ENCODE results near the gene ICAM5. TPM values are rescaled to one million over a fixed set of nuclear protein-coding genes. Genes with fewer than 3 reads are reported as not detected.
A peak's percentile ranks its signal among the peaks of the same experiment; 100 is the strongest.

Gene ICAM5
- total RNA-seq, 2 experiments from 2014 or later = 0.72 to 0.81 TPM

GRCh38 chr19:10317857-10318462, 28.2 kb downstream of the ICAM5 start:
- intact Hi-C loops (cut with micrococcal nuclease) = loop anchor here (2.0 kb wide), 2 partner anchors 15 to 47 kb away; partner anchors contain the start of genes ICAM1 and RAVER1
- Mint-ChIP-seq H3K27me3 (ENCODE audit: low read depth) (no peaks in the 10 kb centered on the region), H3K4me1 (ENCODE audit: low read depth) (peaks cover 18% of the 10 kb centered on the region), H3K27ac (no peak overlapping the region), H3K4me3 (no peak overlapping the region), H3K9me3 (no peaks in the 10 kb centered on the region), H3K36me3 (ENCODE audit: low read depth) (peaks cover 23% of the 10 kb centered on the region)
- CTCF ChIA-PET = interaction anchor here (0.6 kb wide), 1 partner anchor 59 kb away, joined by 3 read pairs; no protein-coding TSS in a partner anchor
- no peak for DNase-seq

GRCh38 chr19:10318807-10319682, 29.3 kb downstream of the ICAM5 start:
- no peak for DNase-seq
- peaks cover 20% of the 10 kb centered on the region for H3K36me3 Mint-ChIP-seq (ENCODE audit: low read depth)
- H3K4me3 Mint-ChIP-seq = no peak overlapping the region
- H3K4me1 Mint-ChIP-seq (ENCODE audit: low read depth) = peaks cover 18% of the 10 kb centered on the region
- intact Hi-C loops (cut with micrococcal nuclease) = no loop called here
- H3K9me3 Mint-ChIP-seq = no peaks in the 10 kb centered on the region
- no peaks in the 10 kb centered on the region for H3K27me3 Mint-ChIP-seq (ENCODE audit: low read depth)
- no peak overlapping the region for H3K27ac Mint-ChIP-seq
- CTCF ChIA-PET = interaction anchor here (0.6 to 0.8 kb wide), 2 partner anchors 17 to 39 kb away, joined by 3 to 4 read pairs; no protein-coding TSS in a partner anchor

GRCh38 chr19:10320602-10321416, 31.1 kb downstream of the ICAM5 start:
- Mint-ChIP-seq H3K4me3 (no peak overlapping the region), H3K27ac (no peak overlapping the region), H3K9me3 (no peaks in the 10 kb centered on the region), H3K36me3 (ENCODE audit: low read depth) (peaks cover 20% of the 10 kb centered on the region), H3K27me3 (ENCODE audit: low read depth) (no peaks in the 10 kb centered on the region), H3K4me1 (ENCODE audit: low read depth) (peaks cover 6% of the 10 kb centered on the region)
- intact Hi-C loops (cut with micrococcal nuclease) = no loop called here
- DNase-seq = no peak
- CTCF ChIA-PET = interaction anchor here (0.5 to 0.6 kb wide), 2 partner anchors 46 to 120 kb away, joined by 3 read pairs; no protein-coding TSS in a partner anchor

GRCh38 chr19:10321417-10321797, 31.7 kb downstream of the ICAM5 start:
- Mint-ChIP-seq H3K36me3 (ENCODE audit: low read depth) (peaks cover 15% of the 10 kb centered on the region), H3K4me1 (ENCODE audit: low read depth) (no peaks in the 10 kb centered on the region), H3K4me3 (no peak overlapping the region), H3K27me3 (ENCODE audit: low read depth) (no peaks in the 10 kb centered on the region), H3K27ac (no peak overlapping the region), H3K9me3 (no peaks in the 10 kb centered on the region)
- DNase-seq = no peak
- CTCF ChIA-PET = no interaction called here
- intact Hi-C loops (cut with micrococcal nuclease) = no loop called here

- H3K27ac Mint-ChIP-seq = peak overlapping the region; percentile 0
- no peaks in the 10 kb centered on the region for H3K27me3 Mint-ChIP-seq (ENCODE audit: low read depth)
- no peaks in the 10 kb centered on the region for H3K9me3 Mint-ChIP-seq
- H3K4me3 Mint-ChIP-seq = no peak overlapping the region
- DNase-seq = no peak
- intact Hi-C loops (cut with micrococcal nuclease) = no loop called here
- H3K4me1 Mint-ChIP-seq (ENCODE audit: low read depth) = no peaks in the 10 kb centered on the region
- H3K36me3 Mint-ChIP-seq (ENCODE audit: low read depth) = peaks cover 15% of the 10 kb centered on the region
- CTCF ChIA-PET = no interaction called here
These were observed 32.4 kb downstream of the ICAM5 start for GRCh38 chr19:10321874-10322835.

GRCh38 chr19:10325732-10326131, 36.0 kb downstream of the ICAM5 start:
- no peaks in the 10 kb centered on the region for H3K4me1 Mint-ChIP-seq (ENCODE audit: low read depth)
- no peak for DNase-seq
- H3K27me3 Mint-ChIP-seq (ENCODE audit: low read depth) = no peaks in the 10 kb centered on the region
- intact Hi-C loops (cut with micrococcal nuclease) = no loop called here
- H3K4me3 Mint-ChIP-seq = no peak overlapping the region
- H3K36me3 Mint-ChIP-seq (ENCODE audit: low read depth) = peaks cover 20% of the 10 kb centered on the region
- H3K27ac Mint-ChIP-seq = no peak overlapping the region
- CTCF ChIA-PET = interaction anchor here (0.6 to 1.5 kb wide), 3 partner anchors 37 to 76 kb away, joined by 3 to 4 read pairs (median 3); no protein-coding TSS in a partner anchor
- H3K9me3 Mint-ChIP-seq = no peaks in the 10 kb centered on the region

GRCh38 chr19:10327793-10328192, 38.0 kb downstream of the ICAM5 start:
- Mint-ChIP-seq H3K4me1 (ENCODE audit: low read depth) (peaks cover 13% of the 10 kb centered on the region), H3K9me3 (no peaks in the 10 kb centered on the region), H3K4me3 (no peak overlapping the region), H3K36me3 (ENCODE audit: low read depth) (peaks cover 20% of the 10 kb centered on the region), H3K27ac (no peak overlapping the region), H3K27me3 (ENCODE audit: low read depth) (no peaks in the 10 kb centered on the region)
- DNase-seq = no peak
- CTCF ChIA-PET = interaction anchor here (0.6 kb wide), 1 partner anchor 17 kb away, joined by 4 read pairs; no protein-coding TSS in a partner anchor
- intact Hi-C loops (cut with micrococcal nuclease) = no loop called here

GRCh38 chr19:10328558-10329429, 39.0 kb downstream of the ICAM5 start:
- Mint-ChIP-seq H3K9me3 (no peaks in the 10 kb centered on the region), H3K36me3 (ENCODE audit: low read depth) (peaks cover 28% of the 10 kb centered on the region), H3K4me3 (no peak overlapping the region), H3K4me1 (ENCODE audit: low read depth) (peaks cover 19% of the 10 kb centered on the region), H3K27ac (no peak overlapping the region), H3K27me3 (ENCODE audit: low read depth) (no peaks in the 10 kb centered on the region)
- no peak for DNase-seq
- intact Hi-C loops (cut with micrococcal nuclease) = no loop called here
- CTCF ChIA-PET = interaction anchor here (0.6 kb wide), 1 partner anchor 16 kb away, joined by 4 read pairs; no protein-coding TSS in a partner anchor

GRCh38 chr19:10329555-10329954, 39.8 kb downstream of the ICAM5 start:
- Mint-ChIP-seq H3K4me3 (no peak overlapping the region), H3K9me3 (no peaks in the 10 kb centered on the region), H3K27me3 (ENCODE audit: low read depth) (no peaks in the 10 kb centered on the region), H3K27ac (no peak overlapping the region), H3K36me3 (ENCODE audit: low read depth) (peaks cover 31% of the 10 kb centered on the region), H3K4me1 (ENCODE audit: low read depth) (peaks cover 23% of the 10 kb centered on the region)
- CTCF ChIA-PET = no interaction called here
- intact Hi-C loops (cut with micrococcal nuclease) = no loop called here
- DNase-seq = no peak

GRCh38 chr19:10332158-10332964, 42.6 kb downstream of the ICAM5 start:
- H3K4me3 Mint-ChIP-seq = peak overlapping the region; percentile 94
- no peaks in the 10 kb centered on the region for H3K9me3 Mint-ChIP-seq
- H3K4me1 Mint-ChIP-seq (ENCODE audit: low read depth) = peaks cover 35% of the 10 kb centered on the region
- no peak for DNase-seq
- intact Hi-C loops (cut with micrococcal nuclease) = loop anchor here (2.0 to 10.0 kb wide), 5 partner anchors 16 to 632 kb away; partner anchors contain the start of genes ANGPTL6, DNMT1, FDX2 and ICAM4
- CTCF ChIA-PET = interaction anchor here (0.6 to 1.1 kb wide), 2 partner anchors 43 to 67 kb away, joined by 3 read pairs; no protein-coding TSS in a partner anchor
- no peaks in the 10 kb centered on the region for H3K27me3 Mint-ChIP-seq (ENCODE audit: low read depth)
- H3K27ac Mint-ChIP-seq = peak overlapping the region; percentile 96
- peaks cover 37% of the 10 kb centered on the region for H3K36me3 Mint-ChIP-seq (ENCODE audit: low read depth)

Data from activated naive CD4-positive, alpha-beta T cell treated with anti-CD3 and anti-CD28 coated beads for 36 hours (primary cell).